Transverse colon (tissue), 4 donors: ENCODE data around the gene IL16. TPM values are rescaled to one million over a fixed set of nuclear protein-coding genes. Genes with fewer than 3 reads are reported as not detected.
A peak's percentile ranks its signal among the peaks of the same experiment; 100 is the strongest.

Source experiments
- DNase-seq: peaks from one replicate; pipeline ENCODE4 v3.0.0-alpha.2; 2019
- H3K27ac ChIP-seq, 4 donors: fragments of 200-600 bp; sonication (generic); 2 replicates each; pipeline ENCODE4 v1.5.1; 2016 to 2018; ENCODE audit warnings: inconsistent platforms in 4 of 4
- H3K27me3 ChIP-seq: fragments of 200-600 bp; sonication (generic); 2 replicates; pipeline ENCODE4 v1.5.1; 2017; ENCODE audit warnings: inconsistent platforms
- H3K36me3 ChIP-seq, 4 donors: fragments of 200-600 bp; sonication (generic); 2 replicates each; pipeline ENCODE4 v1.5.1; 2017 to 2019; ENCODE audit warnings: inconsistent platforms in 4 of 4
- H3K4me1 ChIP-seq, 4 donors: fragments of 200-600 bp; sonication (generic); 2 replicates each; pipeline ENCODE4 v1.5.1; 2017 to 2020; ENCODE audit warnings: inconsistent platforms in 4 of 4
- H3K4me3 ChIP-seq, 4 donors: fragments of 200-600 bp; sonication (generic); 1 replicate in 1 of 4; 2 replicates in 3 of 4; pipeline versions ENCODE4 v1.5.1 to v1.6.1; 2017 to 2019; ENCODE audit warnings: inconsistent platforms in 4 of 4
- H3K9me3 ChIP-seq, 2 donors: fragments of 200-600 bp; sonication (generic); 2 replicates each; pipeline ENCODE4 v1.5.1; 2017 to 2019; ENCODE audit warnings: inconsistent platforms in 2 of 2
- CTCF ChIP-seq, 5 experiments: fragments of 200-600 bp in 3 of 5; fragments of 450-650 bp in 2 of 5; sonication (generic) in 3 of 5; IDR thresholded peaks; 1 replicate in 2 of 5; 2 replicates in 3 of 5; pipeline ENCODE4 v1.5.1; 2016 to 2017; ENCODE audit warnings: antibody characterized with exemption in 5 of 5, inconsistent platforms in 3 of 5, mild to moderate bottlenecking in 2 of 5, moderate library complexity in 1 of 5
- EP300 ChIP-seq: sonication (generic); formaldehyde crosslinking; IDR thresholded peaks from one replicate; pipeline ENCODE4 v1.6.1; 2017; ENCODE audit warnings: antibody characterized with exemption, low read depth
- POLR2A ChIP-seq: fragments of 450-650 bp; IDR thresholded peaks from one replicate; pipeline ENCODE4 v1.6.1; 2016; ENCODE audit warnings: antibody characterized with exemption, mild to moderate bottlenecking, moderate library complexity
- POLR2AphosphoS5 ChIP-seq, 3 donors: sonication (generic); formaldehyde crosslinking; IDR thresholded peaks; one replicate each; pipeline ENCODE4 v1.6.1; 2016; ENCODE audit warnings: antibody characterized with exemption in 3 of 3
- WGBS, 2 donors: methylation state at CpG; one replicate each; pipeline ENCODE4 v1.1.5; 2018; ENCODE audit warnings: low coverage in 1 of 2; 5-methylcytosine and 5-hydroxymethylcytosine counted together
- in situ Hi-C, 4 donors: fragments of 200-750 bp; cut with MboI; loops; one replicate each; pipeline versions ENCODE4 v1.15.0 to v1.15.1; 2017; ENCODE audit warnings: low sequenced_read_pairs in 3 of 4, low pct_ligation_motif_present in 1 of 4, low pct_unique_long_range_greater_than_20kb in 1 of 4
- intact Hi-C: fragments of 100-400 bp; cut with DNase I; formaldehyde crosslinking; loops from one replicate; pipeline ENCODE4 v1.15.1; 2023; ENCODE audit warnings: low total_unique reads
- total RNA-seq, 4 donors: library from RNA; depleted of rRNA; stranded (reverse); fragments of >200 nt; gene quantifications; one replicate each; pipeline ENCODE4 v1.1.0, GENCODE V29; 2016

IL16 gene
- total RNA-seq, 4 donors from 2014 or later: 5.2 to 40.0 (median 22.3) TPM

DNA sequence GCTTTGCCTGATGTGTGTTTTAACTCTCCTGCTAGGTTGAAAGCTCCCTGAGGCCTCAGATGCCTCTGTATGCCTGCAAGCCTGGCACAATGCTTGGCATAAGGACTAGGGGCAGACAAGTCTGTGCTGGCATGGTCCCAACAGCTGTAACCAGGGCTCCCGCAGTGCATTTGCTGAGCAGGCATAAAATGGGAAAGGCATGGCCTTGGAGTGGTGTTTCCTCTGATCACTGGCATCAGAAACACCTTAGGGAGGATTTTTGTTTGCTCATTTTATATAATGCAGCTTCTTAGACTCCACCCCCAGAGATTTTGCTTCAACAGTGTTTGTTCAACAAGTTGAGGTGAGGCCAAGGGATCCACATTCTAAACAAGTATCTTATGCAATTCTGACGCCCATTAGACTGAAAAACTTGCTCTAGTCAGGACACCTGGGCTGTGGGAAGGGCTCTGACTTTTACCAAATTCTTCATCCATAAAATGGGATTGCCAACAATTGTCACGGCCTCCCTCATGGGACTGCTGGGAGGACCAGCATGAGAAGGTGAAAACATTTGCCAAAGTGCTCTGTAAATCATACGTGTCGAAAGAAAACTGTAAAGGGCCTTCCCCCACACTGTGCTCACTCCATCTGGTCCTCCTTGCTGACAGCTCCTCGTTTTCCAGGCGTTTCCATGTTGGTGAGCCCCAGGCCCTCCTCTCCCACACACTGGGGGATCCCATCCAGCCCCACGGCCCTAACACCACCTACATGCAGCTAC lies 84.2 kb downstream of the IL16 start:
- no peaks in the 10 kb centered on the region for H3K36me3 ChIP-seq
- in situ Hi-C loops (loop anchor here in 1 of 4 donors (5.0 kb wide), 1 partner anchor 121 kb away; no protein-coding TSS in a partner anchor), intact Hi-C loops (no loop called here)
- H3K27me3 ChIP-seq: no peaks in the 10 kb centered on the region
- H3K27ac ChIP-seq: peak overlapping the region in 1 of 4 donors; percentile 15
- TF ChIP-seq EP300: no peak
- no peak for TF ChIP-seq CTCF (IDR thresholded peaks at IDR 0.05)
- TF ChIP-seq POLR2A: no peak
- TF ChIP-seq POLR2AphosphoS5 (IDR thresholded peaks at IDR 0.05): no peak
- peaks cover 7 to 28% (median 13%) of the 10 kb centered on the region in 4 donors for H3K4me1 ChIP-seq
- DNase-seq: peak; percentile 61
- whole genome bisulfite sequencing, 2 donors: 57 to 77% methylated on average over 5 to 8 of the region's 8 CpGs
- H3K9me3 ChIP-seq: no peaks in the 10 kb centered on the region
- H3K4me3 ChIP-seq: no peak overlapping the region

DNA sequence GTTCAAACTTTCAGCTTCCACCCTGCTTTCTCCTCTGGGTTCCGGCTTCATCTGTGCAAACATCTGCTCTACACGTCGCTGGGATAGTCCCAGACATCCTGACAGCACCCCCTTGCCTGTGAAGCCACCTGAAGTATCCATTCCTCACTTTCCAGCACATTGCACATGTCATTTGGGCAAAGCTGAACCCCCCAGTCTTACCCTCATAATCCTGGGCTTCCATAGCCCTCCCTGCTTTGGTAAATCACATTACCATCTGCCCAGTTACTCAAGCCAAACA lies 84.7 kb downstream of the IL16 start:
- Histone ChIP-seq H3K27me3 (no peaks in the 10 kb centered on the region), H3K4me1 (peaks cover 4 to 23% (median 13%) of the 10 kb centered on the region in 4 donors), H3K9me3 (no peaks in the 10 kb centered on the region), H3K27ac (no peak overlapping the region), H3K4me3 (no peak overlapping the region), H3K36me3 (no peaks in the 10 kb centered on the region)
- no peak for TF ChIP-seq POLR2AphosphoS5 (IDR thresholded peaks at IDR 0.05)
- no peak for TF ChIP-seq EP300
- TF ChIP-seq POLR2A: no peak
- TF ChIP-seq CTCF (IDR thresholded peaks at IDR 0.05): no peak
- intact Hi-C loops (no loop called here), in situ Hi-C loops (loop anchor here in 1 of 4 donors (5.0 kb wide), 1 partner anchor 121 kb away; no protein-coding TSS in a partner anchor)
- no peak for DNase-seq
- WGBS, 2 donors: 92% methylated on average over 3 of the region's 3 CpGs; no CpG with 5 or more reads in 1 of the 2 donors

GRCh38 chr15:81281766-81282605 lies 85.3 kb downstream of the IL16 start:
- no peaks in the 10 kb centered on the region for H3K9me3 ChIP-seq
- H3K4me1 ChIP-seq: peaks cover 4 to 23% (median 13%) of the 10 kb centered on the region in 4 donors
- in situ Hi-C loops: loop anchor here in 1 of 4 donors (5.0 kb wide), 1 partner anchor 120 kb away; no protein-coding TSS in a partner anchor
- H3K36me3 ChIP-seq: no peaks in the 10 kb centered on the region
- DNase-seq: peak; percentile 3
- H3K4me3 ChIP-seq: no peak overlapping the region
- WGBS, 2 donors: 94 to 96% methylated on average over 11 to 12 of the region's 12 CpGs
- H3K27ac ChIP-seq: no peak overlapping the region
- intact Hi-C loops: no loop called here
- TF ChIP-seq EP300: no peak
- no peaks in the 10 kb centered on the region for H3K27me3 ChIP-seq

GRCh38 chr15:81282606-81282895 lies 85.9 kb downstream of the IL16 start:
- no peak overlapping the region for H3K27ac ChIP-seq
- no peak for DNase-seq
- H3K9me3 ChIP-seq: no peaks in the 10 kb centered on the region
- H3K4me1 ChIP-seq: peaks cover 4 to 23% (median 13%) of the 10 kb centered on the region in 4 donors
- no peak overlapping the region for H3K4me3 ChIP-seq
- TF ChIP-seq POLR2AphosphoS5 (IDR thresholded peaks at IDR 0.05) (no peak), CTCF (IDR thresholded peaks at IDR 0.05) (no peak), EP300 (no peak), POLR2A (no peak)
- in situ Hi-C loops: loop anchor here in 1 of 4 donors (5.0 kb wide), 1 partner anchor 120 kb away; no protein-coding TSS in a partner anchor
- 94 to 100% methylated on average over 3 to 18 of the region's 18 CpGs for WGBS, 2 donors
- H3K36me3 ChIP-seq: no peaks in the 10 kb centered on the region
- intact Hi-C loops: no loop called here
- H3K27me3 ChIP-seq: no peaks in the 10 kb centered on the region
